ENCODE results near the gene CYP24A1.

The CYP24A1 gene

GRCh38 chr20:54201268-54201846 is 27.6 kb upstream of the CYP24A1 start:
- no peak for DNase-seq

- DNase-seq = no peak
These were observed 26.9 kb upstream of the CYP24A1 start for GRCh38 chr20:54200487-54201267.

- DNase-seq = peak; percentile 54
These were observed 26.0 kb upstream of the CYP24A1 start for GRCh38 chr20:54199721-54200176.

GRCh38 chr20:54199283-54199682 is 25.5 kb upstream of the CYP24A1 start:
- DNase-seq = no peak

- DNase-seq = peak; percentile 70
These were observed 24.1 kb upstream of the CYP24A1 start for GRCh38 chr20:54197621-54198604.

GRCh38 chr20:54195483-54196472 is 22.0 kb upstream of the CYP24A1 start:
- no peak for DNase-seq

GRCh38 chr20:54194724-54195438 is 21.1 kb upstream of the CYP24A1 start:
- DNase-seq = peak; percentile 35

GRCh38 chr20:54193817-54194216 is 20.0 kb upstream of the CYP24A1 start:
- DNase-seq = no peak

- DNase-seq = no peak
These were observed 16.4 kb upstream of the CYP24A1 start for GRCh38 chr20:54190217-54190616.

GRCh38 chr20:54189630-54190029 is 15.8 kb upstream of the CYP24A1 start:
- DNase-seq = no peak

- no peak for DNase-seq
These were observed 14.5 kb upstream of the CYP24A1 start for GRCh38 chr20:54188132-54188849.

- DNase-seq = no peak
These were observed 11.3 kb upstream of the CYP24A1 start for GRCh38 chr20:54184904-54185626.

- DNase-seq = no peak
These were observed 10.3 kb upstream of the CYP24A1 start for GRCh38 chr20:54184071-54184470.

- DNase-seq = no peak
These were observed 7.1 kb upstream of the CYP24A1 start for GRCh38 chr20:54180931-54181330.

- DNase-seq = no peak
These were observed 6.2 kb upstream of the CYP24A1 start for GRCh38 chr20:54179946-54180345.

- no peak for DNase-seq
These were observed 4.5 kb upstream of the CYP24A1 start for GRCh38 chr20:54178256-54178655.

GRCh38 chr20:54177378-54177777 is 3.6 kb upstream of the CYP24A1 start:
- no peak for DNase-seq

- DNase-seq = peak; percentile 67
These were observed 2.8 kb upstream of the CYP24A1 start for GRCh38 chr20:54176610-54177009.

GRCh38 chr20:54174457-54175175 is 830 bp upstream of the CYP24A1 start:
- no peak for DNase-seq

Measured in HCEC 1CT (cell line).